ENCODE data around the gene TTC9C. TPM values are rescaled to one million over a fixed set of nuclear protein-coding genes. Genes with fewer than 3 reads are reported as not detected.

The TTC9C gene
- total RNA-seq, 1 experiment from 2014 or later = 66.8 TPM

- no TSS peak for BruUV-seq (replicated peaks)
- Histone ChIP-seq H3K4me1 (ENCODE audit: insufficient read depth, low read length, poor library complexity, severe bottlenecking) (peaks cover 37% of the 10 kb centered on the region), H3K27ac (ENCODE audit: low read depth, low read length, poor library complexity, severe bottlenecking) (peak overlapping the region; percentile 75), H3K27me3 (replicated peaks; ENCODE audit: insufficient read depth, low read depth, low read length, poor library complexity) (no peaks in the 10 kb centered on the region), H3K9me3 (ENCODE audit: low read depth, low read length, poor library complexity, severe bottlenecking) (no peaks in the 10 kb centered on the region), H3K4me3 (ENCODE audit: low read depth, low read length, poor library complexity, severe bottlenecking) (peak overlapping the region; percentile 65), H3K36me3 (ENCODE audit: insufficient read depth, low read length, poor library complexity, severe bottlenecking) (peaks cover 16% of the 10 kb centered on the region)
- no peak for DNase-seq (ENCODE audit: low spot score)
- no peak for TF ChIP-seq EZH2 (IDR thresholded peaks at IDR 0.05; ENCODE audit: borderline replicate concordance, low read depth, low read length, poor library complexity, severe bottlenecking)
- no peak for TF ChIP-seq CTCF (conservative IDR thresholded peaks at IDR 0.05; ENCODE audit: low read depth, low read length)
- intact Hi-C loops (cut with micrococcal nuclease; ENCODE audit: unreplicated experiment) = loop anchor here (5.0 kb wide), 2 partner anchors 113 to 308 kb away; partner anchors contain the start of gene TUT1
- CTCF ChIA-PET = interaction anchor here (0.5 kb wide), 1 partner anchor 69 kb away, joined by 7 read pairs; no protein-coding TSS in a partner anchor
- POLR2A ChIA-PET (ENCODE audit: low non-redundant PET) = interaction anchor here (1.6 kb wide), 1 partner anchor 40 kb away, joined by 5 read pairs; the partner anchor contains the start of genes C11orf98 and CSKMT
Observed at GRCh38 chr11:62705413-62705812, 22.9 kb upstream of the TTC9C start.

DNA sequence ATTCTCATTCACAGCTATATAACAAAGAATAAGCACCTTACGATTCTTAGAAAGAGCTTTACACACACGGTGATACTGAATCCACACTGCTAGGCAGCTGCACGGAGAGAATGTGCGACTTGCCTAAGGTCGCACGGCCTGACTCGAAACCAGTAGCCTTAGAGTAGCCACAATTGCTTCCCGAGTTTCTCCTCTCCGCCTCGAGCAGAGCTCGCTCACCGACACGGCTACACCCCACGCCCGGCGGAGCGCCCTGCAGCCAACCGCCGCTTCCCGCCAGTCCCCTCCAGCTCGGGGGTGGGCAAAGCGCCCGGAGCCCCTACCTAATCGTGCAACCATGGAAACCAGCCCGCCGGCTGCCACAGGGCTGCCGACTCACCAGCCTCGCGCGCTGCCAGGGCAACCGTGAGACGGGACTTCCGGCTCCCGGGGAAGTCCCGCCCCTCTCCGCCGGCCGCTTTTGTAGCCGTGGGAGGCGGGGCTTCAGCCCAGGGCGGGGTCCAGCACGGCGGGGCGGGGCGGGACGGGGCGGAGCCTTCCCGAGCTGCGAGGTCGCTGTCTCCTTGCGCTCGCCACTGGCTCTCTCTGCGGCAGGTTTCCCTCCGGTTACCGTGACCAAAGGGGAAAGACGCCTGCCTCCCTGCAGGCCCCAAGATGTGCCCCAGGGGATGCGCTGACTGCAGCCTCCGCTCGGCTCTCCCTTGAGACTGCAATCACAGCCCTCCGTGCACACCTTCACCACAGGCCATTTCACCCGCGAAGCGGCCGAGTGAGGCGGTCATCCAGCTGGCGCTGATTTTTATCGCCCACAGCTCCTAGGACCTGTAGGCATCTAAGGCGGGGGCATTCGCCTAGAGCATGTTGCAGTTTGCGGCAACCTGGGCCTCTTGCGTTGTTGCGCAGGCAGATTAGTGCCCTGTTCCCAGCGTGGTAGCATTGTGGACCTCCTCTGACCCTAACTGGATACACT is 22.1 kb upstream of the TTC9C start:
- peak; percentile 99 for DNase-seq (ENCODE audit: low spot score)
- POLR2A ChIA-PET (ENCODE audit: low non-redundant PET) = interaction anchor here (1.6 kb wide), 1 partner anchor 41 kb away, joined by 5 read pairs; the partner anchor contains the start of genes C11orf98 and CSKMT
- peak overlapping the region; percentile 65 for H3K4me3 ChIP-seq (ENCODE audit: low read depth, low read length, poor library complexity, severe bottlenecking)
- BruUV-seq (replicated peaks) = TSS peak; percentile 24
- peaks cover 38% of the 10 kb centered on the region for H3K4me1 ChIP-seq (ENCODE audit: insufficient read depth, low read length, poor library complexity, severe bottlenecking)
- no peaks in the 10 kb centered on the region for H3K27me3 ChIP-seq (replicated peaks; ENCODE audit: insufficient read depth, low read depth, low read length, poor library complexity)
- H3K36me3 ChIP-seq (ENCODE audit: insufficient read depth, low read length, poor library complexity, severe bottlenecking) = peaks cover 18% of the 10 kb centered on the region
- intact Hi-C loops (cut with micrococcal nuclease; ENCODE audit: unreplicated experiment) = loop anchor here (5.0 kb wide), 2 partner anchors 114 to 309 kb away; partner anchors contain the start of gene TUT1
- CTCF ChIA-PET = interaction anchor here (0.5 to 0.7 kb wide), 4 partner anchors 9 to 371 kb away, joined by 3 to 9 read pairs (median 8); no protein-coding TSS in a partner anchor
- peak overlapping the region; percentile 75 for H3K27ac ChIP-seq (ENCODE audit: low read depth, low read length, poor library complexity, severe bottlenecking)
- TF ChIP-seq CTCF (conservative IDR thresholded peaks at IDR 0.05; ENCODE audit: low read depth, low read length) (no peak), EZH2 (IDR thresholded peaks at IDR 0.05; ENCODE audit: borderline replicate concordance, low read depth, low read length, poor library complexity, severe bottlenecking) (no peak)
- H3K9me3 ChIP-seq (ENCODE audit: low read depth, low read length, poor library complexity, severe bottlenecking) = no peaks in the 10 kb centered on the region

DNA sequence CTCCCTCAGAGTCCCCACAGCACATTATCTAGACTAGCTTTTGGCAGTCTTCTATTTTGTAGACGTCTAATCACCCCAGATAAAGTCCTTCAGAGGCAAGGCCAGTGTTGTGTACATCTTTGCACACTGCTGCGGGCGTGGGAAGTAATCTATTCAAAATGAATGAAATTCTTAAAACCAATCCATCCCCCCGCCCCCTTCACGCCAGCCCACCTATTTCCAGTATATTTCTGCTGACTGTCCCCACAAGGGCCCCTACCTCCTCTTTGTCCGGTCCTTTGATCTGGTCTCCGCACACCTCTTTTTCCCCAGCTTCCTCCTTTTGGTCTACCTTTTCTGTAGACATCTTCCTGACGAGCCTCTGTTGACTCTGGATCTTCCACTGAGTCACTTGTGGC is 21.4 kb upstream of the TTC9C start:
- peak overlapping the region; percentile 65 for H3K4me3 ChIP-seq (ENCODE audit: low read depth, low read length, poor library complexity, severe bottlenecking)
- H3K27ac ChIP-seq (ENCODE audit: low read depth, low read length, poor library complexity, severe bottlenecking) = peak overlapping the region; percentile 75
- no peaks in the 10 kb centered on the region for H3K27me3 ChIP-seq (replicated peaks; ENCODE audit: insufficient read depth, low read depth, low read length, poor library complexity)
- no peak for DNase-seq (ENCODE audit: low spot score)
- ChIA-PET CTCF (interaction anchor here (0.6 to 0.7 kb wide), 2 partner anchors 63 to 371 kb away, joined by 8 to 9 read pairs; no protein-coding TSS in a partner anchor), POLR2A (ENCODE audit: low non-redundant PET) (interaction anchor here (1.6 kb wide), 1 partner anchor 42 kb away, joined by 5 read pairs; the partner anchor contains the start of genes C11orf98 and CSKMT)
- no TSS peak for BruUV-seq (replicated peaks)
- intact Hi-C loops (cut with micrococcal nuclease; ENCODE audit: unreplicated experiment) = loop anchor here (5.0 kb wide), 2 partner anchors 115 to 310 kb away; partner anchors contain the start of gene TUT1
- TF ChIP-seq EZH2 (IDR thresholded peaks at IDR 0.05; ENCODE audit: borderline replicate concordance, low read depth, low read length, poor library complexity, severe bottlenecking) (no peak), CTCF (conservative IDR thresholded peaks at IDR 0.05; ENCODE audit: low read depth, low read length) (no peak)
- peaks cover 18% of the 10 kb centered on the region for H3K36me3 ChIP-seq (ENCODE audit: insufficient read depth, low read length, poor library complexity, severe bottlenecking)
- H3K9me3 ChIP-seq (ENCODE audit: low read depth, low read length, poor library complexity, severe bottlenecking) = no peaks in the 10 kb centered on the region
- peaks cover 38% of the 10 kb centered on the region for H3K4me1 ChIP-seq (ENCODE audit: insufficient read depth, low read length, poor library complexity, severe bottlenecking)

Data from A673 (cell line).